WI38 (cell line): ENCODE measurements around the gene PLXDC2.

Experiments
- H3K4me3 ChIP-seq: 2 replicates; pipeline ENCODE4 v1.5.1; 2011; ENCODE audit warnings: low read depth, mild to moderate bottlenecking, control low read depth, low read length
- TF ChIP-seq, protein P1 (sequence below): IDR thresholded peaks from 2 replicates; pipeline ENCODE4 v1.5.1; 2012; ENCODE audit warnings: low read depth, mild to moderate bottlenecking, control low read depth, low read length

The PLXDC2 gene

DNA sequence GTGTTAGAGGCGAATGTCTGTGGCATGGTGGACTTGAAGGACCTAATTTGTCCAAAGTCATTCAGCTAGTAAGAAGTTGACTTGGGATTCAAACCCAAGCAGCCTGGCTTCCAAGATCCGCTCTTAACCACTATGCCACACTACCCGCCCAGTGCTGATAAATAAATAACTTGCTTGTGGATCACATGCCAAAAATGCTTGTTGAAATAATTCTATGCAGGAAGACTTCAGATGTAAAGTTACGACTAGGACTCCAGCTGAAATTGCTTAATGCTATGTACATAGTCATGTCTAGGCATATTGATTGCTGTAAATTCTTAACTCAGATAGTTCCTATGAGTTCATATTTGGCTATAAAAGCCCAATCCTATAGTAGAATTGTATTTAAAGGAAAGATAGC lies 76.0 kb downstream of the PLXDC2 start:
- TF ChIP-seq, protein P1, sequence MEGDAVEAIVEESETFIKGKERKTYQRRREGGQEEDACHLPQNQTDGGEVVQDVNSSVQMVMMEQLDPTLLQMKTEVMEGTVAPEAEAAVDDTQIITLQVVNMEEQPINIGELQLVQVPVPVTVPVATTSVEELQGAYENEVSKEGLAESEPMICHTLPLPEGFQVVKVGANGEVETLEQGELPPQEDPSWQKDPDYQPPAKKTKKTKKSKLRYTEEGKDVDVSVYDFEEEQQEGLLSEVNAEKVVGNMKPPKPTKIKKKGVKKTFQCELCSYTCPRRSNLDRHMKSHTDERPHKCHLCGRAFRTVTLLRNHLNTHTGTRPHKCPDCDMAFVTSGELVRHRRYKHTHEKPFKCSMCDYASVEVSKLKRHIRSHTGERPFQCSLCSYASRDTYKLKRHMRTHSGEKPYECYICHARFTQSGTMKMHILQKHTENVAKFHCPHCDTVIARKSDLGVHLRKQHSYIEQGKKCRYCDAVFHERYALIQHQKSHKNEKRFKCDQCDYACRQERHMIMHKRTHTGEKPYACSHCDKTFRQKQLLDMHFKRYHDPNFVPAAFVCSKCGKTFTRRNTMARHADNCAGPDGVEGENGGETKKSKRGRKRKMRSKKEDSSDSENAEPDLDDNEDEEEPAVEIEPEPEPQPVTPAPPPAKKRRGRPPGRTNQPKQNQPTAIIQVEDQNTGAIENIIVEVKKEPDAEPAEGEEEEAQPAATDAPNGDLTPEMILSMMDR: no peak
- H3K4me3 ChIP-seq: no peak overlapping the region

DNA sequence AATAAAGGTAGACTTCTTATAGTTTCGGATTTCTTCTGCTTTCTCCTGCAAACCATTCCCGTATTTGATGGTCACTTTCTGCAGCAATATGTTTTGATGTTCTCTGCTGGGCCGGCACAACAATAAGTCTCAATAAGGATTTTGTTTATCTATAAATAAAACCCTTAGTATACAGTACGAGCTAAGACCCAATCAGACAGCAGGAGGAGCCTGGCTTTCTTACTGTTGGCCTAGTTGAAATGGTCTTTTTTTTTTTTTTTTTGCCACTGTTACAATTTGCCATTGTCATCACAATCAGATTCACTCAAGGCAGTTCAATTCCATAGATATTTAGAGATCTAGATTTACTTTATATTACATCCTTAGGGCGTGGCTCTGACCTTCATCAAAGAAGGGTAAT lies 76.4 kb downstream of the PLXDC2 start:
- H3K4me3 ChIP-seq: no peak overlapping the region
- TF ChIP-seq, protein P1: no peak

DNA sequence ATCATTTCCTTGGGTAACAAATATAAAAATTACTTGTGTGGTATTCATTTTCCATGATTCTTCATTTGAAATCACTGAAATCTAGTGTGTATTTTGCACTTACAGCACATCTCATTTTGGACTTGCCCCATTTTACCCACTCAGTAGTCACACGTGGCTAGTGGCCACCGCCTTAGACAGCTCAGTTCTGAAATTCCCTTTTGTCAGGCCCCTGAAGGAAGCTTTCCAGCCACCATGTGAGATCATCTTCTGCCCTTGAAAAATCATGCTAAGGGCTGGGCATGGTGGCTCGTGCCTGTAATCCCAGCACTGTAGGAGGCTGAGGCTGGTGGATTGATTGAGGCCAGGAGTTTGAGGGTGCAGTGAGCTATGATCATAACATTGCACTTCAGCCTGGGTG lies 79.3 kb downstream of the PLXDC2 start:
- TF ChIP-seq, protein P1: no peak
- H3K4me3 ChIP-seq: no peak overlapping the region

DNA sequence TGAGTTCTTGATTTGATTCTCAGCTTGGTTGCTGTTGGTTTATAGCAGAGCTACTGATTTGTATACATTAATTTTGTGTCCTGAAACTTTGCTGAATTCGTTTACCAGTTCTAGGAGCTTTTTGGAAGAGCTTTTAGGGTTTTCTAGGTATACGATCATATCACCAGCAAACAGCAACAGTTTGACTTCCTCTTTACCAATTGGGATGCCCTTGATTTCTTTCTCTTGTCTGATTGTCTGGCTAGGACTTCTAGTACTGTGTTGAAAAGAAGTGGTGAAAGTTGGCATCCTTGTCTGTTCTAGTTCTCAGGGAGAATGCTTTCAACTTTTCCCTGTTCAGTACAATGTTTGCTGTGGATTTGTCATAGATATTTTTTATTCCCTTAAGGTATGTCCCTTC lies 86.2 kb downstream of the PLXDC2 start:
- TF ChIP-seq, protein P1: no peak
- H3K4me3 ChIP-seq: no peak overlapping the region

DNA sequence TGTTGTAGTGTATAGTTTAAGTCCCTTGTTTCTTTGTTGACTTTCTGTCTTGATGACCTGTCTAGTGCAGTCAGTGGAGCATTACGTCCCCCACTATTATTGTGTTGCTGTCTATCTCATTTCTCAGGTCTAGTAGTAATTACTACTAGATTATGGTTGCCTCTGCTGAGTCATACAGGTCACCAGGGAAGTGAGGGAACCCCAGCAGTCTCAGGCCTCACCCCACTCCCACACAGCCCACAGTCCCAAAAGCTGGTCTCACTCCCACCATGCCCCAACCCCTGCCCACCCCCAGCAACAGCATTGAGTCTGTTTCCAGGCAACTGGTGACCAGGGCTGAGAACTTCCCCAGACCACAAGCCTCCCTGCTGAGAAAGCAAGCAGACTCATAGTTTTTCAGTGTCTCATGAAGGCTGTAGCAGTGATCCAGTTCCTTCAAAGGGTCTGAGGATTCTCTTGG lies 88.0 kb downstream of the PLXDC2 start:
- TF ChIP-seq, protein P1: no peak
- H3K4me3 ChIP-seq: no peak overlapping the region

DNA sequence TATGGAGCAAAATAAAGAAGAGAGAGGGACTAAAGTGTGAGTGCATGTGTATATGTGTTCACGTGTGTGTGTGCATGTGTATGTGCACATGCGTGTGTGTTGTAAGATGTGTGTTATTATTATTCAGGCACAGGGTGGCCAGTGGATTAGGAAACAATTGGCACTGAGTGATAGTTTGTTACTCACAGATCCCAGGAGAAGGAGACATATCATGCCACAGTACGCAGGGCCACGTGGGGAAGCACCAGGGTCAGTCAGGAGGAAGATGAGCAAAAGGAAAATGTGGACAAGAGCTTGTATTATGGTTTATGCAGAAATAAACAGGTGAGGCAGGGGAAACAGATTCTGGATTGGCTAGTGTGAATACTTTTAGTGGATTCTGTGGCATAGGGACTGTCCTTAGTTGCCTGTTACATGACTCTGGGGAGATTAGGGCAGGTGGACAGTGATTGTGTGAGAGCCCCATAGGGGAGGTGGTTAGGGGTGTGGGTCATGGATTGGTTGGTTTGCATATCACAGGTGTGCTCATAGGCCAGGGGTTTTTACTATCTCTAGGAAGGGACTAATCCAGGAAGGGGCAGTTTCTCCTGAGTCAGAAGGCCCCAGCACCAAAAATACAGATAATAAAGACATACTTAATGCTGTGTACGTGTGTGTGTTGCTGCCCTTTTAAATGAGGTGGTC lies 90.0 kb downstream of the PLXDC2 start:
- TF ChIP-seq, protein P1: no peak
- no peak overlapping the region for H3K4me3 ChIP-seq

DNA sequence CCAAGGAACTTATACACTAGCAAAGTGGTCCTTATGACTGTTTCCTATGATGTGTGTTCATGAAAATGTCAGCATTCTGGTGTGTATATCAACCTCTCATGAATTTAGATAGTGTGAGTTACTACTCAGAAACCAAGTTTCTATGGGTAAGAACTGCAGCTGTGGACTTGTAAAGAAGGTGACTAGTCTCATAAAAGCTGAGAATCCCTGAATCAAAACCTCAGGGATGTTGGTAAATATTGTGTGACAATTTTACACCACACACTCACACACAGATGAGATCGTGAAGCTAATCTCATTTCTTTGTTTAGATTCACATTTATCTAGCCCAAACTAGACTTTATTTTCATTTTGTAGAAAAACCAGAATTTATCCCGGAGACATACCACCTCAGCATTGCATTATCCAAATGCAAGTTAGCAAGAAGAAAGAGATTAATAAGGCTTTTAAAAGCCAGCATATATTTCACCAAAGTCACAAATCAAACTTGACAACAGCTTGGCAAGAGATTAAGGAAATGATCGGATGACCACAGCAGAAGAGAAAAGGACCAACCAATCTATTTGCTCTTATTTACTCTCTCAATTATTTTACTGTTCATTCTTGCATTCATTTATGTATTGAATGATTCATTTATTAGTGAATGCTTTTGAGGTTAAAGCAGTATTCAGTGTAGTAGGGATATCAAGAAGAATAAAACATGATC lies 92.9 kb downstream of the PLXDC2 start:
- H3K4me3 ChIP-seq: no peak overlapping the region
- TF ChIP-seq, protein P1: no peak
